ENCODE results near the gene ZNF560.
"Not testable (repeated sequence)": the region's sequence is repeated elsewhere in the genome, so short reads cannot be mapped to it uniquely, and the experiment has no call there.

Gene ZNF560

GRCh38 chr19:9498183-9498902, at the start of gene ZNF560:
ZNF560 (minus strand) TSS chr19:9498616; CDS start chr19:9475313, 23,303 bp downstream.
- DNase-seq (ENCODE audit: low spot score) = no peak

GRCh38 chr19:9547870-9548269, 49.5 kb upstream of the ZNF560 start:
- DNase-seq (ENCODE audit: low spot score) = no peak

- DNase-seq (ENCODE audit: low spot score) = not testable (repeated sequence)
Measured at GRCh38 chr19:9541281-9541680, 42.9 kb upstream of the ZNF560 start.

GRCh38 chr19:9539921-9540320, 41.5 kb upstream of the ZNF560 start:
- DNase-seq (ENCODE audit: low spot score) = not testable (repeated sequence)

GRCh38 chr19:9539201-9539600, 40.8 kb upstream of the ZNF560 start:
- not testable (repeated sequence) for DNase-seq (ENCODE audit: low spot score)

GRCh38 chr19:9538183-9539058, 40.0 kb upstream of the ZNF560 start, which contains the start of gene ZNF426:
ZNF426 (minus strand) TSS chr19:9538645; CDS start chr19:9536232, 2,413 bp downstream.
- DNase-seq (ENCODE audit: low spot score) = peak; percentile 83

GRCh38 chr19:9535934-9536333, 37.5 kb upstream of the ZNF560 start:
- DNase-seq (ENCODE audit: low spot score) = no peak

GRCh38 chr19:9531933-9532332, 33.5 kb upstream of the ZNF560 start:
- no peak for DNase-seq (ENCODE audit: low spot score)

GRCh38 chr19:9528757-9529336, 30.4 kb upstream of the ZNF560 start:
- DNase-seq (ENCODE audit: low spot score) = no peak

GRCh38 chr19:9523885-9524474, 25.6 kb upstream of the ZNF560 start:
- DNase-seq (ENCODE audit: low spot score) = no peak

GRCh38 chr19:9507285-9507684, 8.9 kb upstream of the ZNF560 start:
- DNase-seq (ENCODE audit: low spot score) = no peak

GRCh38 chr19:9500796-9501195, 2.4 kb upstream of the ZNF560 start:
- no peak for DNase-seq (ENCODE audit: low spot score)

- no peak for DNase-seq (ENCODE audit: low spot score)
Measured at GRCh38 chr19:9494096-9494495, 4.3 kb downstream of the ZNF560 start.

GRCh38 chr19:9487016-9487415, 11.4 kb downstream of the ZNF560 start:
- DNase-seq (ENCODE audit: low spot score) = no peak

- no peak for DNase-seq (ENCODE audit: low spot score)
Measured at GRCh38 chr19:9485140-9485539, 13.3 kb downstream of the ZNF560 start.

- DNase-seq (ENCODE audit: low spot score) = no peak
Measured at GRCh38 chr19:9474975-9475374, 23.4 kb downstream of the ZNF560 start.

- no peak for DNase-seq (ENCODE audit: low spot score)
Measured at GRCh38 chr19:9467161-9467560, 31.3 kb downstream of the ZNF560 start.

- DNase-seq (ENCODE audit: low spot score) = no peak
Measured at GRCh38 chr19:9461938-9462337, 36.5 kb downstream of the ZNF560 start.

GRCh38 chr19:9456018-9456689, 42.3 kb downstream of the ZNF560 start:
- DNase-seq (ENCODE audit: low spot score) = no peak

- DNase-seq (ENCODE audit: low spot score) = no peak
Measured at GRCh38 chr19:9453953-9454352, 44.5 kb downstream of the ZNF560 start.

- no peak for DNase-seq (ENCODE audit: low spot score)
Measured at GRCh38 chr19:9445037-9445436, 53.4 kb downstream of the ZNF560 start.

- no peak for DNase-seq (ENCODE audit: low spot score)
Measured at GRCh38 chr19:9436358-9436757, 62.1 kb downstream of the ZNF560 start.

All from CD4-positive, alpha-beta T cell treated with Interleukin-2 at 100 ng/mL for 4 hours (primary cell).